ENCODE results near the gene FRMPD4. TPM values are rescaled to one million over a fixed set of nuclear protein-coding genes. Genes with fewer than 3 reads are reported as not detected.

The FRMPD4 gene
- total and polyA plus RNA-seq, 8 donors: 0.45 to 0.86 (median 0.68) TPM; not detected in 2

- intact Hi-C loops (cut with DNase I): no loop called here
- ATAC-seq (no peak), DNase-seq (no peak)
- no peak overlapping the region for H3K4me3 ChIP-seq
- H3K27me3 ChIP-seq: no peaks in the 10 kb centered on the region
- no peaks in the 10 kb centered on the region for H3K36me3 ChIP-seq
- no peak for TF ChIP-seq CTCF (IDR thresholded peaks at IDR 0.05)
- H3K27ac ChIP-seq: no peak overlapping the region
- no peaks in the 10 kb centered on the region for H3K9me3 ChIP-seq
- no peaks in the 10 kb centered on the region for H3K4me1 ChIP-seq
These were observed 154.9 kb downstream of the FRMPD4 start for GRCh38 chrX:12292996-12293765.

GRCh38 chrX:12297353-12297752, 159.1 kb downstream of the FRMPD4 start:
- Histone ChIP-seq H3K36me3 (no peaks in the 10 kb centered on the region), H3K27ac (no peak overlapping the region), H3K4me1 (no peaks in the 10 kb centered on the region), H3K4me3 (no peak overlapping the region), H3K27me3 (no peaks in the 10 kb centered on the region), H3K9me3 (no peaks in the 10 kb centered on the region)
- no peak for ATAC-seq
- DNase-seq: no peak
- TF ChIP-seq CTCF (IDR thresholded peaks at IDR 0.05): no peak
- intact Hi-C loops (cut with DNase I): no loop called here

- Histone ChIP-seq H3K4me3 (no peak overlapping the region), H3K27me3 (no peaks in the 10 kb centered on the region), H3K4me1 (no peaks in the 10 kb centered on the region), H3K36me3 (no peaks in the 10 kb centered on the region), H3K27ac (no peak overlapping the region), H3K9me3 (no peaks in the 10 kb centered on the region)
- intact Hi-C loops (cut with DNase I): no loop called here
- no peak for TF ChIP-seq CTCF (IDR thresholded peaks at IDR 0.05)
- DNase-seq: no peak
- no peak for ATAC-seq
These were observed 163.0 kb downstream of the FRMPD4 start for GRCh38 chrX:12301288-12301687.

GRCh38 chrX:12304261-12304660, 166.0 kb downstream of the FRMPD4 start:
- TF ChIP-seq CTCF (IDR thresholded peaks at IDR 0.05): no peak
- no peak for DNase-seq
- no peak for ATAC-seq
- Histone ChIP-seq H3K4me1 (no peaks in the 10 kb centered on the region), H3K9me3 (no peaks in the 10 kb centered on the region), H3K4me3 (no peak overlapping the region), H3K27me3 (no peaks in the 10 kb centered on the region), H3K27ac (no peak overlapping the region), H3K36me3 (no peaks in the 10 kb centered on the region)
- intact Hi-C loops (cut with DNase I): no loop called here

GRCh38 chrX:12307961-12308360, 169.7 kb downstream of the FRMPD4 start:
- ATAC-seq (no peak), DNase-seq (no peak)
- intact Hi-C loops (cut with DNase I): no loop called here

More at GRCh38 chrX:12307961-12308360, 169.7 kb downstream of the FRMPD4 start:
- Histone ChIP-seq H3K36me3 (no peaks in the 10 kb centered on the region), H3K27ac (no peak overlapping the region), H3K27me3 (no peaks in the 10 kb centered on the region), H3K4me3 (no peak overlapping the region), H3K4me1 (no peaks in the 10 kb centered on the region), H3K9me3 (no peaks in the 10 kb centered on the region)
- no peak for TF ChIP-seq CTCF (IDR thresholded peaks at IDR 0.05)
